HEK293 (cell line): ENCODE data around the gene PRKCE.

ENCODE experiments used
- CTCF ChIP-seq: fragments of 450-650 bp; formaldehyde crosslinking; IDR thresholded peaks from 2 replicates; pipeline ENCODE4 v1.5.1; 2016; ENCODE audit warnings: missing biosample characterization, missing genetic modification characterization
- ELK4 ChIP-seq: IDR thresholded peaks from 2 replicates; pipeline ENCODE4 v1.6.1; 2011; ENCODE audit warnings: mild to moderate bottlenecking, low read depth, low read length, borderline replicate concordance
- ZNF133 ChIP-seq: fragments of 450-650 bp; formaldehyde crosslinking; IDR thresholded peaks from 2 replicates; pipeline ENCODE4 v1.5.1; 2016; ENCODE audit warnings: missing biosample characterization, missing genetic modification characterization
- ZNF140 ChIP-seq: fragments of 450-650 bp; formaldehyde crosslinking; IDR thresholded peaks from 2 replicates; pipeline ENCODE4 v1.5.1; 2016; ENCODE audit warnings: missing biosample characterization, missing genetic modification characterization
- ZNF280C ChIP-seq: fragments of 450-650 bp; formaldehyde crosslinking; IDR thresholded peaks from 2 replicates; pipeline ENCODE4 v1.5.1; 2016; ENCODE audit warnings: missing biosample characterization, missing genetic modification characterization
- ZNF37A ChIP-seq: fragments of 450-650 bp; IDR thresholded peaks from 2 replicates; pipeline ENCODE4 v1.5.1; 2018; ENCODE audit warnings: missing biosample characterization, missing genetic modification characterization
- ZNF623 ChIP-seq: fragments of 450-650 bp; formaldehyde crosslinking; IDR thresholded peaks from 2 replicates; pipeline ENCODE4 v1.5.1; 2016; ENCODE audit warnings: missing biosample characterization, missing genetic modification characterization
- ZNF664 ChIP-seq: fragments of 450-650 bp; formaldehyde crosslinking; IDR thresholded peaks from 2 replicates; pipeline ENCODE4 v1.5.1; 2016; ENCODE audit warnings: missing biosample characterization, missing genetic modification characterization
- ZNF843 ChIP-seq: fragments of 450-650 bp; formaldehyde crosslinking; IDR thresholded peaks from 2 replicates; pipeline ENCODE4 v1.5.1; 2016; ENCODE audit warnings: missing biosample characterization, missing genetic modification characterization
- TF ChIP-seq, protein P1 (sequence below): sonication (generic); formaldehyde crosslinking; IDR thresholded peaks from 2 replicates; pipeline ENCODE4 v1.8.1; 2022; ENCODE audit warnings: mild to moderate bottlenecking, moderate library complexity, missing genetic modification reagents
- TF ChIP-seq, protein P2 (sequence below): fragments of 450-650 bp; formaldehyde crosslinking; IDR thresholded peaks from 2 replicates; pipeline ENCODE4 v1.5.1; 2016; ENCODE audit warnings: missing biosample characterization, missing genetic modification characterization

DNA sequence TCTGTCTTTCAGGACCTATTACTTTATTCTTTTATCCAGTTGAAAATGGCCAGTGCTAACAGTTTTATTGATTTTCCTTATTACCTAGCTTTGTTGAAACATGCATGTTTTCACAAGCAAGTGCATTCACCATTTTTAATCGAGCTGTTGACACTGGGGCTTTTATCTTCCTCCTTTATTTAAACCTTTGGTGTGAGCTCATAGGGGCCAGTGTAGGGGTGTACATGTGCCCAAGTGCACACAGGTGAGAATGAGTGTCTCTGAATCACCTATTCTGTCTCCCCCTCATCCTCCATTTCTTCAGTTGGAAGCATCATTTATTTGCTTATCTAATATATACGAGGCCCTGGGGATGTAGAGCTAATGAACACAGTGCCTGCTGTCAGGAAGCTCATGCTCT, 199.1 kb downstream of the PRKCE start:
- TF ChIP-seq ZNF280C (tag by site-specific recombination) (no peak), ZNF140 (tag by site-specific recombination) (no peak), ZNF133 (tag by site-specific recombination) (no peak), ZNF664 (tag by site-specific recombination) (no peak), CTCF (tag by site-specific recombination) (no peak), ELK4 (no peak), ZNF623 (tag by site-specific recombination) (no peak), ZNF37A (no peak), ZNF843 (tag by site-specific recombination) (no peak)
- TF ChIP-seq, protein P1, sequence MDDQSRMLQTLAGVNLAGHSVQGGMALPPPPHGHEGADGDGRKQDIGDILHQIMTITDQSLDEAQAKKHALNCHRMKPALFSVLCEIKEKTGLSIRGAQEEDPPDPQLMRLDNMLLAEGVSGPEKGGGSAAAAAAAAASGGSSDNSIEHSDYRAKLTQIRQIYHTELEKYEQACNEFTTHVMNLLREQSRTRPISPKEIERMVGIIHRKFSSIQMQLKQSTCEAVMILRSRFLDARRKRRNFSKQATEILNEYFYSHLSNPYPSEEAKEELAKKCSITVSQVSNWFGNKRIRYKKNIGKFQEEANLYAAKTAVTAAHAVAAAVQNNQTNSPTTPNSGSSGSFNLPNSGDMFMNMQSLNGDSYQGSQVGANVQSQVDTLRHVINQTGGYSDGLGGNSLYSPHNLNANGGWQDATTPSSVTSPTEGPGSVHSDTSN (CRISPR knock-in tag), result no peak
- TF ChIP-seq, protein P2, sequence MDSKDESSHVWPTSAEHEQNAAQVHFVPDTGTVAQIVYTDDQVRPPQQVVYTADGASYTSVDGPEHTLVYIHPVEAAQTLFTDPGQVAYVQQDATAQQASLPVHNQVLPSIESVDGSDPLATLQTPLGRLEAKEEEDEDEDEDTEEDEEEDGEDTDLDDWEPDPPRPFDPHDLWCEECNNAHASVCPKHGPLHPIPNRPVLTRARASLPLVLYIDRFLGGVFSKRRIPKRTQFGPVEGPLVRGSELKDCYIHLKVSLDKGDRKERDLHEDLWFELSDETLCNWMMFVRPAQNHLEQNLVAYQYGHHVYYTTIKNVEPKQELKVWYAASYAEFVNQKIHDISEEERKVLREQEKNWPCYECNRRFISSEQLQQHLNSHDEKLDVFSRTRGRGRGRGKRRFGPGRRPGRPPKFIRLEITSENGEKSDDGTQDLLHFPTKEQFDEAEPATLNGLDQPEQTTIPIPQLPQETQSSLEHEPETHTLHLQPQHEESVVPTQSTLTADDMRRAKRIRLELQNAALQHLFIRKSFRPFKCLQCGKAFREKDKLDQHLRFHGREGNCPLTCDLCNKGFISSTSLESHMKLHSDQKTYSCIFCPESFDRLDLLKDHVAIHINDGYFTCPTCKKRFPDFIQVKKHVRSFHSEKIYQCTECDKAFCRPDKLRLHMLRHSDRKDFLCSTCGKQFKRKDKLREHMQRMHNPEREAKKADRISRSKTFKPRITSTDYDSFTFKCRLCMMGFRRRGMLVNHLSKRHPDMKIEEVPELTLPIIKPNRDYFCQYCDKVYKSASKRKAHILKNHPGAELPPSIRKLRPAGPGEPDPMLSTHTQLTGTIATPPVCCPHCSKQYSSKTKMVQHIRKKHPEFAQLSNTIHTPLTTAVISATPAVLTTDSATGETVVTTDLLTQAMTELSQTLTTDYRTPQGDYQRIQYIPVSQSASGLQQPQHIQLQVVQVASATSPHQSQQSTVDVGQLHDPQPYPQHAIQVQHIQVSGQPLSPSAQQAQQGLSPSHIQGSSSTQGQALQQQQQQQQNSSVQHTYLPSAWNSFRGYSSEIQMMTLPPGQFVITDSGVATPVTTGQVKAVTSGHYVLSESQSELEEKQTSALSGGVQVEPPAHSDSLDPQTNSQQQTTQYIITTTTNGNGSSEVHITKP (tag by site-specific recombination), result no peak
